Urothelium cell line (cell line): Measurements from ENCODE around the gene PARD3.

Experiments
- DNase-seq: peaks from one replicate; pipeline ENCODE4 v3.0.0; 2011; ENCODE audit warnings: low spot score, mixed read lengths
- FAIRE-seq: peaks from 2 replicates; lab custom pipeline; 2011; peaks lifted over from hg19 to GRCh38; lab: Jason Lieb, UNC

PARD3 gene

DNA sequence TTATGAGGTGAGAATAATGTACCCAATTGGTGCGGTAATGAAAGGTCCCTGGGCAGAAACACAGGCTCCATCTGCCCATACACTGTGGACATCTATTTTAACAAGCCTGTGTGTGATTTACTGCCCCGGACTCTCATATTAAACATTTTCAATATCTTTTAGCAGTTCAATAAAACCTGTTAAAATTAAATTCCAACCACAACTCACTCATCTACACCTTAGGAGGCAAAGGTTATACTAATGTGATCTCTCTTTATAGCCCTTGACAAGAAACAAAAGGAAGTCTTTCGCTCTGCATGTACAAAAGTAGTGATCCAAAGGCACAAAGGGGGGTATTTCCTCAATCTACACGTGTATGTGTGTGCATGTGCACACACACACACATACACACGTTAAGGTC lies 186.0 kb downstream of the PARD3 start:
- FAIRE-seq (no peak), DNase-seq (no peak)

DNA sequence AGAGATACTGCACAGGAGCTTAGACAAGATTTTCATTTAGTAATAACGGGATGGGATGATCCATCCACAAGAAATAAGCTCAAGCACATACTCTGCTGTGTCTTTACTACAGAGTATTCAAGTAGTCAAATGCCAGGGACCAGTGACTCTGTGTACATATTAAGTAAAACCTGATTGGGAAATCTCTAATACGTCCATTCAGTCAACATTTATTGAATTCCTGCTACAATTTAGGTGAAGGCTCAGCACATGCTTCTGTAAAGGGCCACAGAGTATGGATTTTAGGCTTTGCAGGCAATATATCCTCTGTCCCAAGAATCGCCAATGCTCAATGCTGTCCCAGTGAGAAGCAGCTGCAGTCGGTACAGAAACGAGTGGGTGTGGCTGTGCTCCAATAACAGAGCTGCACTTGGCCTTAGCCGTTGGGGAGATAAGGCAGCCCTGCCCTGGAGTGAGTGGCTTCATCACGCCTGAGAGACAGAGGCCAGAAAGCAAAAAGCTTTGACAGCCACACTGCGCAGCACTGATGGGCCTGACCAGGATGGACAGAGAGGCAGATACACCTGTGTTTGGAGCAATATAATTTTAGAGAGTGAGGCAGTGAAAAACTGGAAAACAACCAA lies 186.8 kb downstream of the PARD3 start:
- no peak for FAIRE-seq
- no peak for DNase-seq

DNA sequence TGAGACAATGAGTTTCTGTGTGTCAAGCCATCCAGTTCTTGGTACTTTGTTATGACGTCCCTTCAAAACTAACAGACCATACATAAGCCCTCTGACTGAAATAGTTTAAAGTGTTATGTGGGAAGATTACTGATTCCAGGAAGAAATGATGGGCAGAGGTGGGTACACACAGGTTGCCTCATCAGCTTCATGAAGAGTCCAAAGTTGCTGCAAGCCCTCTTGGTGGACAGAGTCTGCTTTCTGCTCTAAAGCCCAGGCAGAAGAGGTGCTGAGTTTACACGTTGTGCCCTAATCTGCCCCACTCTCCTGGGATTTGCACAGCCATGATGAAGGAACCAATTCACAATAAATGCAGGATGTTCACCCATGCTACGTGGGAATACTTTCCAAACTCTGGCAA lies 187.4 kb downstream of the PARD3 start:
- DNase-seq (no peak), FAIRE-seq (no peak)

DNA sequence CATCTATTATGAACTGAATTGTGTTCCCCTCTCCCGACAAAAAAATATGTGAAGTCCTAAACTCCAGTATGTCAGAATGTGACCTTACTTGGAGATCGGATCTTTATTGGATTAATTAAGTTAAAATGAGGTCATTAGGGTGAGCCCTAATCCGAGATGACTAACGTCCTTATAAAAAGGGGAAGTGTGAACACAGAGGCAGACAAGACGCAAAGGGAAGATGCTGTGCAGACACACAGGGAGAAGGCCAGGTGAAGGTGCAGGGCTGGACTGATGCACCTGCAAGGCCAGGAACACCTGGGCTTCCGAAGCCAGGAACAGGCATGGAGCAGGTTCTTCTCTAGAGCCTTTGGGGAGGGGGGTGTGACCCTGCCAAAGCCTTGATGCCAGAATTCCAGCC lies 187.8 kb downstream of the PARD3 start:
- FAIRE-seq (no peak), DNase-seq (no peak)

DNA sequence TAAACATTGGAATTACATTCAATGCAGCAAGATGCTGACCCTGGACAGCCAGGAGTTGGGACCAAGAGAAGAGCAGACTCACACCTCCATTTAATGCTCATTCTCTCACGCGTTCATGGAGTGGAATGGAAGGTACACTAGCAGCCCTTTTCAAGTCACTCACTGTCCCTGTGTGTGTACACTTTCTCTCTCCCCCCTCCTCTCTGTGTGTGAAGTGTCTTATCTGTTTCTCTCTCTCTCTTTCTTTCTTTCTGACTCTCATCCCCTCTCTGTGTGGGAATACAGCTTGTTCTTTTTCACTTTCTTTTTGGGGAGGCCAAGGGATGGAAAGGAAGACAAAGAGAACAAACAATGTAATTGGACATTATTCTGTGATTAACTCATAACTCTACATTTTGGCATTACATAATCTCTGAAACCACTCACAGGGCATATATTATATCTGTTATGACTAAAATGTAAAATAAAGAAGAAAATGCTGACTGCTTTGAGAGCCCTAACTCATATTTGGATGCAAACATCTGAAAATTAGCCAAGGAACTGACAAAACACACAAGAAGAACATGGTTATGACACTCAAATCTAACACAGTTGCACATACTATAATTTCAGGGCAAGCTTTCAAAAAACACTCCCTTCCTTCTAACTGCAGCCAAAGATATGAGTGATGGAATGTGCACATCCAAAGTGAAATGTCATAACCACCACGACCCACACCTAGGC lies 188.8 kb downstream of the PARD3 start:
- no peak for DNase-seq
- no peak for FAIRE-seq

DNA sequence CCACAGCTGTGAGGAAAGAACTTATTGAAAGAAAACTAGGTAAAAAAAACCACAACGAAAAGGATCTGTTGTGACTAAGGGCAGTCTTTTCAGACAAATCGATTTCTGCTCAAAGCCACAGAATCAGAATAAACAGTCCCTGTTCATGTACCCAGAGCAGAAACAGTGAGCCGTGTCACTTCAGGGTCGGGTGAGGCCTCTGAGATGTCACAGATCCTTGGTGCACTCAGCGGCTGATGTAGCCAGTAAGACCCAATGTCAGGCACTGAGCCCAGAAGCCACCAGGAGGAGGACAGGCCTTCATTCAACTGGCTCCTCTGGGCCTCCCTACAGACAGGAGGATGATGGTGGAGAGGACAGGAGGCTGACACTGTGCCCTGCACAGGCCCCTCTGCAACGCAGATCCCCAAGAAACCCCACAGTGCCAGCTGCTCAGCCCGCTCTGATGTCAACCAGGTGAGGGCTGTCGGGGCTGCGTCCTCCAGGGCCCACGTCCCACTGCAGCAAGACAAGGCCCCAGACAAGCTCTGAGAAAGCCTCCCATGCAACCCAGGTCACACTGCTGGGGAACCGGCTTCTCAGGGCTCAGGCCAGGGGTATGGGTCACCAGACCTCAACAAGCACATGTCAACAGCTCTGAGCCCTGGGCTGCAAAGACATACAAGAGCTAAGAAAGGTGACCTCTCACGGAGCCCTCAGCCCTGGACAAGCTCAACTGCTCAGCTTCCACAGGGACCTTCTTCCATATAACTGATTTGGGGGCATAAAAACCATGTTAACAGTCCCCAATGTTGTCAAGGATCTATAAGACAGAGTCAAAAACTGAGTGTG lies 190.6 kb downstream of the PARD3 start:
- DNase-seq = no peak
- no peak for FAIRE-seq

DNA sequence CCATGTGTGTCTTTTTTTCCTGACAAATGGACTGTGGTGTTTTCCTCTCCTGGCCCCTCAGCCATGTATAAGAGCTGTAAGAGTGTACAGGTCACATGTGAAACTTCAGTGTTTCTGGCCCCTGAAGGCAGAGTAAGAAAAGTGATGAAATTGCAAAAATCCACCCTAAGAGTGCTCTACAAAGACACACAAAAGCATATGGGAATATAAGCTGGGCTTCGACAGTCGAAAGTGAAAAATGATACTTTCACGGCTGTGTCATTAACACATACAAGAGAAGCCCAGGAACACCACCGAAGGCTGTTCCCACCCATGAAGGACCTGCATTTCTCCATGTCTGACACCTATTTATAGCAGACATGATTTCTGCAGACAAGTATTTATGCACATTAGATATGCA lies 192.2 kb downstream of the PARD3 start:
- no peak for DNase-seq
- no peak for FAIRE-seq

DNA sequence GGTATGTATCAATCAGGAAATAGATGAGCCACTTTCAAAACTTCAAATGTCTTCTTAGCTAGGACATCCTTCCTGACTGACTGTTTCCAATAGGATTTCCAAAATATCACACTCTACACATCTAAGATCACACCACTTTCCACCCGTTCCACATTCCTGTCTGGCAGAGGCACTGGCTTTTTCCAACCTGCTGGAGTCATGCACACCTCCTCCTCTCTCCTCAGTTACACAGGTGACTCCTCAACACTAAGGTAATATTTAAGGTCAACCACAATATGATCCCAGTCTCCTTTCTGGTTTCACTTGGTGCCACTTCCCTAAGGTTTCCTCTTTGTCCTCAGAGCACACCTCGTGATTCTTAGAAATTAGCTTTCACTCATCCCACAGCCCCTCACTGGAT lies 196.5 kb downstream of the PARD3 start:
- no peak for DNase-seq
- no peak for FAIRE-seq

DNA sequence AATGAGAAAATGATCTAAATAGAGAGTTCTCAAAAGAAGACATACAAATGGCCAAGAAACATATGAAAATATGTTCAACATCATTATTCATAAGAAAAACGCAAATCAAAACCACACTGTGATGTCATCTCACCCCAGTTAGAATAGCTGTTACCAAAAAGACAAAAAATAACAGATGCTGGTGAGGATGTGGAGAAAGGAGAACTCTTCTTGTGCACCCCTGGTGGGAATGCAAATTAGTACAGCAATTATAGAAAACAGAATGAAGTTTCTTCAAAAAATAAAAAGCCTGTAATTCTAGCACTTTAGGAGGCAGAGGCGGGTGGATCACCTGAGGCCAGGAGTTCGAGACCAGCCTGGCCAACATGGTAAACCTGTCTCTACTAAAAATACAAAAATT lies 199.3 kb downstream of the PARD3 start:
- no peak for FAIRE-seq

DNA sequence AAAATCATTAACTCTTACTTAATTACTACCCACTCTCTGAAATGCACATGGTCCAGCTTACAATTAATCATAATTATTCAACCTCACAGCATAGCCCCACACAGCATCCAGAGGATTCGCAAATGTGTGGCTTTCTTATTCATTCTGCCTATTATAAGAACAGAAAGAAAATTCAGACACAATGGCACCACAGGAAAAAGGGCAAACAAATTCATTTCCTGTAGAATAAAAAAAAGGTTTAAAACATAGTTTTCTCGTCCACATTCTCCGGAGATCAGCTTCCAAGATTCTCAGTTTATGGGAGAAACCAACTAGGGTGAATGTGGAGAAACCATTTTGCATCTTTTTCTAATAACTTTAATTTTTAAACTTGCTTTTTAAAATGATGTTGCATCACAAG lies 201.6 kb downstream of the PARD3 start:
- FAIRE-seq (no peak), DNase-seq (no peak)

More for the DNA sequence above, 199.3 kb downstream of the PARD3 start:
- no peak for DNase-seq

DNA sequence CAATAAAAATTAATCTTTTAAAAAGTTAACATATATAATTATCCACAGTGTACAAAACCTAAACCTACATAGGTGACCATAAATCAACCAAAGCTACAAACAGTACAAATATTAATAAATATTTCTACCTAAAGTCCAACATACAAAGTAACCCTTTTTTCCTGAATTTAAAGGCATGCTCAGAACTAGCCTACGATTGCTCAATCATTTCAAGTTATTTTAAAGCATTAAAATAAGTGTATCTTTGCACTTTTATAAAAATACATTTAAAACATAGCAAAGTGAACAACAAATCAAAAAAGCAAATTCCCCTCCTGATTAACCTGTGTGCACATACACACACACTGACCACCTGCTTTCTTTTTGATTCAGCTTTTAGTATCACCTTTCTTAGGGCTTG lies 202.2 kb downstream of the PARD3 start:
- DNase-seq (no peak), FAIRE-seq (no peak)

DNA sequence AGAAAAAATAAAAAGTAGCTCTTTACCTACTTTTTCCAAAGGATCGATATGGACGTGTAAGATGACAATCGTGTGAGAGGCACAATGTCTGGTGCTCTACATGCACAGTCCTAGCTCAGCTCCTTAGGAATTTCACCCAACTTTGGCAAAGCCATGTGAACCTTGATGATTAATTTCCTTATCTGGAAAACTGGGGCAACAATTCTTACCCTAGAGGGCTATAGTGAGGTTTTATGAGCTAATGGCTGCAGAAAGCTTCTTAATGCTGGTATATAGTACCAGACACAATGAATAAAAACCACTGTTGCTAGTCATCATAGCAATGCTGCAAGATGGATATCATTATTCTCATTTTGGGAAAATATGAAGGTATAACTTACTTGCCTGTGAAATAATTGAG lies 202.7 kb downstream of the PARD3 start:
- no peak for DNase-seq
- no peak for FAIRE-seq

DNA sequence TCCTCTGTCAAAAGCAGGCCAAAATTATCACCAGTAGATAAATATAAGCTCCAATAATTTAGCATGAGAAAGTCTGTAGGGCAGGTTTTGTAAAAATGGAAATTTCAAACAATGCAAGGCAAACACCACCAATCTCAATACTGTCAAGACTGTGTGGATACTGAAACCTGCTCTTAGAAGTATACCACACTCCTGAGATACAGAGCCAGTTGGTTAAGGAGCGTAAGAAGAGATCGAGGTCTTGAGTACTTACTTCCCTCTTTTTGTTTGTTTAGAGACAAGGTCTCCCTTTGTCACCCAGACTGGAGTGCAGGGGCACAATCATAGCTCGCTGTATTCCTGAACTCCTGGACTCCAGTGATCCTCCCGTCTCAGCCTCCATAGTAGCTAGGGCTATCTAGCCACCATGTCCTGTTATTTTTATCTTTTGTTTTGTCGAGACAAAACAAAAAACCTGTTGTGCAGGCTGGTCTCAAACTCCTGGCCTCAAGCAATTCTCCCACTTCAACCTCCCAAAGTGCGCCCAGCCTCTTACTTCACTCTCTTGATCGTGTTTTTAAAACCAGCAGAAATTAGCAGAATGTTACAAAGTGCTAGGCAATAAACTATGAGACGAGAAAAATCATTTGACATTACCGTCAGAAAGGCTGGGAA lies 205.7 kb downstream of the PARD3 start:
- FAIRE-seq = no peak
- DNase-seq = no peak

DNA sequence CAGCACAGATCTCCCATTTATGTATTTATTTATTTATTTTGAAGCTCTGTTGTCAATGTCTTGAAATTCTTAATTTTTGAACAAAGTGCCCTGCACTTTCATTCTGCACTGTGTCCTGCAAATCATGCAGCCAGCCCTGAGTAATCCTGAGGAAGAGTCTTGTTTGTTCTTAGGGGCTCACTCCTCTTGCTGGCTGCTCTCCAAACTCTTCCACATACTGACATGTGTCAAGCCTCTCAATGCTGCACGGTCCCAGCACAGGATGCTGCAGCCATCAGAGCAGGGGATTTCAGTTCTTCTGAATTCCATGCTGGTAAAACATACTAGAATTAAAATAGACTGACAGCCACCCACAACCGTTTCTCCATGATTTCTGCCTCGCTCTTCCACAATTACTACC lies 207.2 kb downstream of the PARD3 start:
- FAIRE-seq (no peak), DNase-seq (no peak)

DNA sequence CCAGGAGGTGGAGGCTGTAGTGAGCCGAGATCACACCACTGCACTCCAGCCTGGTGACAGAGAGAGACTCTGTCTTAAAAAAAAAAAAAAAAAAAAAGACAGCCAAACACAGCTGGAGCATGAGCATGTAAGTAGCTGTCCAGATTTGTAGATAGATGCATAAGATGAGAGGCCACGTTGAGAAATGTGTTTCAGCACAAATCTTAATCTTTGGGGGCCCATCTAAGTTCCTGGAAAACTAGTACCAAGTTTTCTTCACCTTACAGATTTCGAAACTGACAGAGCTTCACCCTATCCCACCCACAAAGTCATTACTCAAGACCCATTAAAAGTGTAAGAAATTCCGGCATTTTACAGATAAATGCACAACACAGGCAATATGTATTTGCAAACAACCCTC lies 208.2 kb downstream of the PARD3 start:
- DNase-seq = no peak
- FAIRE-seq = no peak

DNA sequence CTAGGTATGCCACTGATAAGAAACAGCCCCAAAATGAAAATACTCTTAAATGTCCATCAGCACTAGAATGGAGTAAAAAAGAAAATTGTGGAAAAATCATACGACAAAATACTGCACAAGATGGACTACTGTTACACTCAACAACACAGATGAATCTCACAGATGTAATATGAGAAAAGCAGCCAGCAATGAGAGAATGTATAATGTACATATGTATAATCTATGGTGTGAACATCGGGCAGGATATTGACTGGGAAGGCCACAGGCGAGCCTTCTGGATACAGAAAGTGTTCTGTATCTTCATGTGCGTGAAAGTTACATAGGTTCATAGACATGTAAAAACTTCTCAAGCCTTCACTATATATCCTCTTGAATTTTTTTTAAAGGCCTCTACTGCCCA lies 212.6 kb downstream of the PARD3 start:
- DNase-seq (no peak), FAIRE-seq (no peak)

DNA sequence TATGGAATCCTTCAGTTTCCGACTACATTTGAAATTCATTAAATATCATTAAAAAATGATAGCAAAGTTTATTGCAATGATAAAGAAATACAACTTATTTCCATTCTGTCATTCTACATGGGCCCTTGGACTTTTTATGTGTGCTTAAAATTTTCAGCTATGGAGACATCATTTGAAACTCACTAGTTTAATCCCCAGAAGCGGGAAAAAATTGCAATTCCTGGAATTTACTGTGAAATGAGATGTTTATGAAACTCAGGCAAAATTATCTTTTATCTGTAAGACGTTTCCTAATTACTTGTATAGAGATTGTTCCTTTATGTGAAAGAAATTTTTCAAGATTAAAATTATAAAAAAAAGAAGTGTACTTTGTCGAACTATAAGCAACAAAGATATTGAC lies 213.4 kb downstream of the PARD3 start:
- DNase-seq = no peak
- no peak for FAIRE-seq

DNA sequence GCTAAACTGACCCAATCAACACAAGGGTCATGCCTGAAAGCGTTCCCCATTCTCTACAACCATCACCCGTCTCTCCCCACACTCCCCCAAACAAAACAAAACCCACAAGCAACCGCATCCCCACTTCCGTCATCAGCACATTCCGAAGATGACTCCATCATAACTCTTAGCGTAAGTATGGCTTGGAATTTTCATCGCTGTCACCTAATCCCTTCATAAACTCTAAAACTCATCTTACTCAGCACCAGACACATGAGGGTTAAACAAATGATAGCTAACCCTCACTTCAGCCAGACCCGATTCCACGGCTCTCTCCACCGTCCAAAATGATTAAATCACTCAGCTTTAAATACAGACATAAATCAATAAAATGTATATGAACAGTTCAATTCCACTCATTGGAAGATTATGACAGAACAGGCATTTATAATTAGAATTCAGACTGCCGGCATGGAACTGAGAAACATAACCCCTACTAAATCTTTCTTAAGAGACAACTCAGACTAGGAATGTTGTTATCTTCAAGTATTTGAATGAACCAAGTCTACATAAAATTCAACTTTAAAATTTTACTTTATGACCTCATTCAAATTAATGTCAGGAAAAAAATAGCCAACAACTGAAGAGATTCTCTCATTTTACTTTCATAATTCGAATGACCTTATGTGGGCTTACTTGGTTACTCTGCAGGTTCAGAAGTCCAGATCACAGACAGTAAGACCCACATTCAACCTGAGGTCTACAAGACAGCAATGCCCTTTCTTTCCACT lies 215.9 kb downstream of the PARD3 start:
- DNase-seq (peak; percentile 54), FAIRE-seq (peak; percentile 61)

DNA sequence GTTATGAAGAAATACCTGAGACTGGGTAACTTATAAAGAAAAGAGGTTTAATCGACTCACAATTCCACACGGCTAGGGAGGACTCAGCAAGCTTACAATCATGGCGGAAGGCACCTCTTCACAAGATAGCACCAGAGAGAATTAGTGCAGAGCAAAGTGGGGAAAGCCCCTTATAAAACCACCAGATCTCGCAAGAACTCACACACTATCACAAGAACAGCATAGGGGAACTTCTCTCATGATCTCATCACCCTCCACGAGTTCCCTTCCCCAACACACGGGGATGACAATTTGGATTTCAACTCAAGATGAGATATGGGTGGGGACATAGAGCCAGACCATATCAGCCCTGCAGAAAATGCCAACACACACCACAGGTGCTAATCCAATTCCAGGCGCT lies 218.7 kb downstream of the PARD3 start:
- FAIRE-seq (peak; percentile 46), DNase-seq (no peak)

DNA sequence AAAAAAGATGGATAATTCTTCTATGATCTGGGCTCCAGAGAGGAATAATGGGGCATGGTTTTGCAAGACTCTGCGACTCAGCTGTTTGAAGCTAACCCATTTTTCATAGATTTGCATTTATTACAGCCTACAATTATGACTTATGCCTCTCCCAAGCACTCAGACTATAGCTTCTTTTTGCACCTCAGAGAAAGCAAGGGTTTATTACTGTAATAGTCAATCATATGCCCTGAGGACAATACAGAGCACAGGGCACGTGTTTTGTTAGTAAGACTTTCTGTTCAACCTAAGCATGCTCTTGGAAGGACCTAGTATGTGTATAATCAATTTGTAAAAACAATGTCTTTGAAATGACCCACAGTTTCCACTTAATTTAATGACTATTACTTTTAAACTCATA lies 221.2 kb downstream of the PARD3 start:
- no peak for FAIRE-seq

More for the DNA sequence above, 221.2 kb downstream of the PARD3 start:
- no peak for DNase-seq
